CD4-positive, alpha-beta T cell treated with Interleukin-17A for 1 hour (primary cell): Measurements from ENCODE around the gene REV3L.

Source experiments
- DNase-seq: peaks from one replicate; pipeline ENCODE4 v3.0.0-alpha.2; 2020

REV3L gene

GRCh38 chr6:111423055-111423633 is 59.9 kb downstream of the REV3L start:
- no peak for DNase-seq

- no peak for DNase-seq
Measured at GRCh38 chr6:111418971-111419693, 63.9 kb downstream of the REV3L start.

- no peak for DNase-seq
Measured at GRCh38 chr6:111417946-111418345, 65.1 kb downstream of the REV3L start.

GRCh38 chr6:111417181-111417585 is 65.8 kb downstream of the REV3L start:
- DNase-seq = no peak

GRCh38 chr6:111416529-111416928 is 66.5 kb downstream of the REV3L start:
- DNase-seq = no peak

- DNase-seq = no peak
Measured at GRCh38 chr6:111414373-111414772, 68.6 kb downstream of the REV3L start.

GRCh38 chr6:111411978-111412566 is 70.9 kb downstream of the REV3L start:
- peak; percentile 3 for DNase-seq

- no peak for DNase-seq
Measured at GRCh38 chr6:111411046-111411445, 72.0 kb downstream of the REV3L start.

GRCh38 chr6:111410371-111410770 is 72.6 kb downstream of the REV3L start:
- DNase-seq = no peak

- DNase-seq = no peak
Measured at GRCh38 chr6:111409430-111409829, 73.6 kb downstream of the REV3L start.

GRCh38 chr6:111407686-111408085 is 75.3 kb downstream of the REV3L start:
- DNase-seq = no peak

GRCh38 chr6:111406200-111406721 is 76.8 kb downstream of the REV3L start:
- DNase-seq = peak; percentile 28

GRCh38 chr6:111403388-111403787 is 79.6 kb downstream of the REV3L start:
- DNase-seq = no peak

- DNase-seq = no peak
Measured at GRCh38 chr6:111399626-111400025, 83.4 kb downstream of the REV3L start.

- no peak for DNase-seq
Measured at GRCh38 chr6:111388681-111389080, 94.3 kb downstream of the REV3L start.

GRCh38 chr6:111382476-111383294 is 100.3 kb downstream of the REV3L start:
- DNase-seq = no peak

- no peak for DNase-seq
Measured at GRCh38 chr6:111381728-111382127, 101.3 kb downstream of the REV3L start.

GRCh38 chr6:111381123-111381522 is 101.9 kb downstream of the REV3L start:
- no peak for DNase-seq

- DNase-seq = no peak
Measured at GRCh38 chr6:111379831-111380230, 103.2 kb downstream of the REV3L start.

GRCh38 chr6:111379302-111379701 is 103.7 kb downstream of the REV3L start:
- DNase-seq = no peak

- no peak for DNase-seq
Measured at GRCh38 chr6:111377558-111378120, 105.4 kb downstream of the REV3L start.

GRCh38 chr6:111367393-111368088 is 115.5 kb downstream of the REV3L start:
- no peak for DNase-seq
